Gastroesophageal sphincter (tissue), 3 donors: ENCODE data around the gene CNTNAP4.

Experiments used
- EP300 ChIP-seq: sonication (generic); formaldehyde crosslinking; IDR thresholded peaks from one replicate; pipeline ENCODE4 v1.6.1; 2017; ENCODE audit warnings: antibody characterized with exemption, mild to moderate bottlenecking
- POLR2A ChIP-seq, 2 donors: fragments of 450-650 bp; IDR thresholded peaks; one replicate each; pipeline ENCODE4 v1.6.1; 2017; ENCODE audit warnings: antibody characterized with exemption in 2 of 2, mild to moderate bottlenecking in 2 of 2, moderate library complexity in 1 of 2
- TF ChIP-seq, protein P1 (sequence below), 4 experiments: fragments of 200-600 bp in 2 of 4; fragments of 450-650 bp in 2 of 4; sonication (generic) in 1 of 4; IDR thresholded peaks; one replicate each; pipeline ENCODE4 v1.5.1; 2017 to 2019; ENCODE audit warnings: antibody characterized with exemption in 4 of 4, mild to moderate bottlenecking in 2 of 4, moderate library complexity in 2 of 4

DNA sequence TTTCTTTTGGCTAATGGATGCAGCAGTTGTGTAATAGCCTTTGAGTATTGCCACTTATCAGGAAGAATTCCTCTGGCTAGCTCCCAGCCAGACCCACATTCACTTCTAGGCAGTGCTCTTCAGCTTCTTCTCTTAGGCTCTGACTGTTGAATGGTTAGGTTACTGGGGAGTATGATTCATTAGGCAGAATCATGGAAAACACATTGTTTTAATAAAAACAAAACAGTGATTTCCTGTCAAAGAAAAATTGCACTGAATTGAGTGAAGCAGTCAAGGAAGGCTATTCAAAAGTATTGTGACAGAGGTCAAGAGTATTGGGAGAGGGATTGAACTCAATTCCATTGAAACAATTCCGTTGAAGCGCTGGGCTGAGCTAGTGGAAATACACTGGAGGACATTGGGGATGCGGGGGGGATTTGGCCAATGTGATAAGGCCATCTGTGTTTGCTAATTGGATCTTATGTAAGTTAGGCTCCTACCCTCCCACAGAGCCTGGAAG, 68.0 kb downstream of the CNTNAP4 start:
- TF ChIP-seq, protein P1, sequence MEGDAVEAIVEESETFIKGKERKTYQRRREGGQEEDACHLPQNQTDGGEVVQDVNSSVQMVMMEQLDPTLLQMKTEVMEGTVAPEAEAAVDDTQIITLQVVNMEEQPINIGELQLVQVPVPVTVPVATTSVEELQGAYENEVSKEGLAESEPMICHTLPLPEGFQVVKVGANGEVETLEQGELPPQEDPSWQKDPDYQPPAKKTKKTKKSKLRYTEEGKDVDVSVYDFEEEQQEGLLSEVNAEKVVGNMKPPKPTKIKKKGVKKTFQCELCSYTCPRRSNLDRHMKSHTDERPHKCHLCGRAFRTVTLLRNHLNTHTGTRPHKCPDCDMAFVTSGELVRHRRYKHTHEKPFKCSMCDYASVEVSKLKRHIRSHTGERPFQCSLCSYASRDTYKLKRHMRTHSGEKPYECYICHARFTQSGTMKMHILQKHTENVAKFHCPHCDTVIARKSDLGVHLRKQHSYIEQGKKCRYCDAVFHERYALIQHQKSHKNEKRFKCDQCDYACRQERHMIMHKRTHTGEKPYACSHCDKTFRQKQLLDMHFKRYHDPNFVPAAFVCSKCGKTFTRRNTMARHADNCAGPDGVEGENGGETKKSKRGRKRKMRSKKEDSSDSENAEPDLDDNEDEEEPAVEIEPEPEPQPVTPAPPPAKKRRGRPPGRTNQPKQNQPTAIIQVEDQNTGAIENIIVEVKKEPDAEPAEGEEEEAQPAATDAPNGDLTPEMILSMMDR (IDR thresholded peaks at IDR 0.05) = no peak
- no peak for TF ChIP-seq POLR2A (IDR thresholded peaks at IDR 0.05)
- no peak for TF ChIP-seq EP300
